ENCODE results near the gene FGD2. TPM values are rescaled to one million over a fixed set of nuclear protein-coding genes. Genes with fewer than 3 reads are reported as not detected.

FGD2 gene
- total and polyA plus RNA-seq, 2 donors (not counting 1 experiment from before 2014, with no cell fraction given), result 352 to 682 TPM

GRCh38 chr6:36979347-36979742 lies 26.1 kb upstream of the FGD2 start:
- Histone ChIP-seq H3K4me2 (replicated peaks; ENCODE audit: low read depth, low read length, poor library complexity, severe bottlenecking) (no peak overlapping the region), H3K36me3 (replicated peaks in 1 of 2; ENCODE audit: control extremely low read depth in 1 of 2, control insufficient read depth in 1 of 2, extremely low read depth in 1 of 2, insufficient read depth in 2 of 2, low read length in 1 of 2) (peaks cover 0 to 66% of the 10 kb centered on the region in 2 experiments), H3K9ac (ENCODE audit: low read length) (no peak overlapping the region), H2AFZ (ENCODE audit: insufficient read depth, low read depth, low read length, poor library complexity, severe bottlenecking) (no peak overlapping the region), H3K4me3 (ENCODE audit: control extremely low read depth in 1 of 5, extremely low read depth in 1 of 5, insufficient read depth in 1 of 5, low read depth in 2 of 5, low read length in 4 of 5) (no peak overlapping the region), H3K27ac (ENCODE audit: low read length in 2 of 2) (no peak overlapping the region), H3K4me1 (ENCODE audit: control insufficient read depth in 2 of 2, insufficient read depth in 2 of 2, low read length in 2 of 2) (peaks cover 16 to 17% of the 10 kb centered on the region in 2 donors), H4K20me1 (ENCODE audit: control insufficient read depth, insufficient read depth, low read length, poor library complexity, severe bottlenecking) (peaks cover 89% of the 10 kb centered on the region), H3K27me3 (replicated peaks in 1 of 4; ENCODE audit: control extremely low read depth in 1 of 4, control insufficient read depth in 3 of 4, insufficient read depth in 4 of 4, low read length in 3 of 4) (no peaks in the 10 kb centered on the region), H3K9me3 (ENCODE audit: control extremely low read depth in 1 of 3, control insufficient read depth in 2 of 3, insufficient read depth in 1 of 3, low read length in 2 of 3) (no peaks in the 10 kb centered on the region), H3K79me2 (ENCODE audit: control insufficient read depth, insufficient read depth, low read length) (peaks cover 64% of the 10 kb centered on the region)
- WGBS (ENCODE audit: insufficient coverage), result 44% methylated on average over 3 of the region's 4 CpGs
- intact Hi-C loops (cut with micrococcal nuclease), result no loop called here
- H3K9me3 Mint-ChIP-seq (ENCODE audit: insufficient read depth), result no peaks in the 10 kb centered on the region
- peaks cover 37% of the 10 kb centered on the region for H3K4me1 Mint-ChIP-seq
- H3K27ac Mint-ChIP-seq, result peak overlapping the region; percentile 47
- CTCF ChIA-PET, result interaction anchor here (0.6 to 9.7 kb wide), 16 partner anchors 24 to 364 kb away, joined by 3 to 223 read pairs (median 4); partner anchors contain the start of genes C6orf89 and PI16
- POLR2A ChIA-PET, result interaction anchor here (0.7 to 1.1 kb wide), 2 partner anchors 27 to 510 kb away, joined by 3 to 6 read pairs; partner anchors contain the start of gene FGD2
- H3K27me3 Mint-ChIP-seq, result no peaks in the 10 kb centered on the region
- TF ChIP-seq CTCF (IDR thresholded peaks at IDR 0.05), result no peak
- no peak for TF ChIP-seq EZH2 (IDR thresholded peaks at IDR 0.05; ENCODE audit: borderline replicate concordance, insufficient read depth, low read depth, low read length, poor library complexity, severe bottlenecking)
- peak; percentile 42 for DNase-seq
- ATAC-seq (ENCODE audit: low read depth), result no peak
- no peak overlapping the region for H3K4me3 Mint-ChIP-seq

GRCh38 chr6:36980129-36980528 lies 25.3 kb upstream of the FGD2 start:
- Histone ChIP-seq H4K20me1 (ENCODE audit: control insufficient read depth, insufficient read depth, low read length, poor library complexity, severe bottlenecking) (peaks cover 97% of the 10 kb centered on the region), H3K9me3 (ENCODE audit: control extremely low read depth in 1 of 3, control insufficient read depth in 2 of 3, insufficient read depth in 1 of 3, low read length in 2 of 3) (no peaks in the 10 kb centered on the region), H3K4me1 (ENCODE audit: control insufficient read depth in 2 of 2, insufficient read depth in 2 of 2, low read length in 2 of 2) (peaks cover 24 to 25% of the 10 kb centered on the region in 2 donors), H3K36me3 (replicated peaks in 1 of 2; ENCODE audit: control extremely low read depth in 1 of 2, control insufficient read depth in 1 of 2, extremely low read depth in 1 of 2, insufficient read depth in 2 of 2, low read length in 1 of 2) (peaks cover 0 to 58% of the 10 kb centered on the region in 2 experiments), H3K9ac (ENCODE audit: low read length) (no peak overlapping the region), H3K4me3 (ENCODE audit: control extremely low read depth in 1 of 5, extremely low read depth in 1 of 5, insufficient read depth in 1 of 5, low read depth in 2 of 5, low read length in 4 of 5) (no peak overlapping the region), H2AFZ (ENCODE audit: insufficient read depth, low read depth, low read length, poor library complexity, severe bottlenecking) (no peak overlapping the region), H3K27me3 (replicated peaks in 1 of 4; ENCODE audit: control extremely low read depth in 1 of 4, control insufficient read depth in 3 of 4, insufficient read depth in 4 of 4, low read length in 3 of 4) (no peaks in the 10 kb centered on the region), H3K27ac (ENCODE audit: low read length in 2 of 2) (no peak overlapping the region), H3K79me2 (ENCODE audit: control insufficient read depth, insufficient read depth, low read length) (peaks cover 71% of the 10 kb centered on the region), H3K4me2 (replicated peaks; ENCODE audit: low read depth, low read length, poor library complexity, severe bottlenecking) (no peak overlapping the region)
- CTCF ChIA-PET, result interaction anchor here (1.2 to 9.7 kb wide), 6 partner anchors 26 to 230 kb away, joined by 4 to 223 read pairs (median 10); partner anchors contain the start of gene PI16
- Mint-ChIP-seq H3K27me3 (no peaks in the 10 kb centered on the region), H3K27ac (no peak overlapping the region), H3K9me3 (ENCODE audit: insufficient read depth) (no peaks in the 10 kb centered on the region), H3K4me1 (peaks cover 37% of the 10 kb centered on the region), H3K4me3 (no peak overlapping the region)
- DNase-seq (no peak), ATAC-seq (ENCODE audit: low read depth) (no peak)
- POLR2A ChIA-PET, result interaction anchor here (0.6 to 1.1 kb wide), 3 partner anchors 26 to 212 kb away, joined by 3 to 4 read pairs (median 3); partner anchors contain the start of gene FGD2
- intact Hi-C loops (cut with micrococcal nuclease), result no loop called here
- TF ChIP-seq EZH2 (IDR thresholded peaks at IDR 0.05; ENCODE audit: borderline replicate concordance, insufficient read depth, low read depth, low read length, poor library complexity, severe bottlenecking) (no peak), CTCF (IDR thresholded peaks at IDR 0.05) (no peak)
- 86% methylated on average over 6 of the region's 6 CpGs for WGBS (ENCODE audit: insufficient coverage)
